ENCODE measurements around the gene OSBPL10.
A peak's percentile ranks its signal among the peaks of the same experiment; 100 is the strongest.
"Not testable (repeated sequence)": the region's sequence is repeated elsewhere in the genome, so short reads cannot be mapped to it uniquely, and the experiment has no call there.

OSBPL10 gene

DNA sequence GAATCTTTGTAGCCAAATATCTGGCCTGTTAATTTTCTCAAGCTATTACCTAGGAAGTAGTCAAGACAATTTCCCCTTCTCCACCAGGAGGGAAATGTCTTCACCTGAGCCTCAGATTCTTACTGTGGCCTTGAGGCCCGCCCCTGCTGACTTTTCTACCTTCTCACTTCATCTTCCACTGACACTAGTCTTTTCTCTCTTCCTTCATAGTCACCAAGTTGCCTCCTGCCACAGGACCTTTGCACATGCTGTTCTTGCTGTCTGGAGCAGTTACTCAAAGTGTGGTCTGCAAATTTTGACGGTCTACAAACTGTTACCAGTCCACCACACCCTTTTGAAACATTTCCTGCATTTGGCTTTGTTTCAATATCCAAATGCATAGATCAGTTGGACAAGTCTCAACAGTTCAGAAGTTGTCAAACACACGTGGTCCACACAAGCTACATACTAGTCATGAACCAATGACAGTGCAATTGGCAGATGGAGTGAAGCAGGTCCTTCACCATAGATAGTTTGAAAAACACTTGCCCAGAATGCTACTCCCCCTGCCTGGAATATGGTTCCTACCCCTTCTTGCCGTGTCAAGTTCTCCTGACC, 100.5 kb downstream of the OSBPL10 start:
- no peak overlapping the region for H3K4me3 ChIP-seq (ENCODE audit: low read length)
- H3K4me1 ChIP-seq (ENCODE audit: control insufficient read depth, insufficient read depth, low read length), result peaks cover 35% of the 10 kb centered on the region
- H3K9ac ChIP-seq (ENCODE audit: low read depth, low read length), result no peak overlapping the region
- H3K27me3 ChIP-seq (ENCODE audit: control insufficient read depth, insufficient read depth, low read length), result no peaks in the 10 kb centered on the region
- no peaks in the 10 kb centered on the region for H3K36me3 ChIP-seq (ENCODE audit: insufficient read depth, low read length)
- H3K9me3 ChIP-seq (replicated peaks; ENCODE audit: low read length), result no peaks in the 10 kb centered on the region
- H3K4me2 ChIP-seq (ENCODE audit: low read length), result no peak overlapping the region

DNA sequence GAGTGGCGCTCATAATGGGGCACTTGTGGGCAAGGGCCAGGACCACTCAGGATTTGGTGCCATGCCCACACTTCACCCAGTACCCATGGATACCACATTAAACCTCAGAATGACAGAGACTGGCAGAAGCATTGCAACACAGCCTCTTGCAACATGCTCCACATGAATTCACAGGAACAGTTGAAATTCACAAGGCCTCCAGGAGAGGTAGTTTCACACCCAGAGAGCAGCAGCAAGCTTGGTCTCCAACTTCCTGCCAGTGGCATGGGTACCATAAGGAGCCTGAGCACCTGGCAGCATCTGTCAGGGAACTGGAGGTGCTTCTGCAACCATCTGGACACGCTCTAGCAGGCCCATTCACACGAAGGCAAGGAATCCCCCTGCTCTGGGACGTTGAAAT, 101.0 kb downstream of the OSBPL10 start:
- Histone ChIP-seq H3K9ac (ENCODE audit: low read depth, low read length) (no peak overlapping the region), H3K4me1 (ENCODE audit: control insufficient read depth, insufficient read depth, low read length) (peaks cover 35% of the 10 kb centered on the region), H3K27me3 (ENCODE audit: control insufficient read depth, insufficient read depth, low read length) (no peaks in the 10 kb centered on the region), H3K36me3 (ENCODE audit: insufficient read depth, low read length) (no peaks in the 10 kb centered on the region), H3K4me2 (ENCODE audit: low read length) (no peak overlapping the region), H3K9me3 (replicated peaks; ENCODE audit: low read length) (no peaks in the 10 kb centered on the region), H3K4me3 (ENCODE audit: low read length) (no peak overlapping the region)

DNA sequence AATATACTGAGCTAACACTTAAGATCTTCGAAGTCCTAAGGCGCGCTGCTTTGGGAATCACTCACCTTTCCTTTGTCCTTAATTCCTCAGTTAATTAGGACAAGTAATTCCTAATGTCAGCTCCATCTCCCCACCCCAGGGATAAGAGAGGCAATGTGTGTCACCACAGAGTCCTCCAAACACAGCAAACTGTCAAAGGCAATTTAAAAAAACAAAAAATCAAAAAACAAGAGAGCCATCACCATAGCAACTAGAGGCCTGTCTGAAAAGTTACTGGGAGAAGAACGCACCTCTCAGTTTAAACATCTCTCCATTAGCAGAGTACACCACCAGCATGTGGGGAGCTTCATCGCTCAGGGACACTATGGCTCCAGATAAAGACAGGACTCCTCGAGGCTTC, 101.7 kb downstream of the OSBPL10 start:
- H3K36me3 ChIP-seq (ENCODE audit: insufficient read depth, low read length), result no peaks in the 10 kb centered on the region
- H3K4me2 ChIP-seq (ENCODE audit: low read length), result no peak overlapping the region
- no peak overlapping the region for H3K4me3 ChIP-seq (ENCODE audit: low read length)
- H3K27me3 ChIP-seq (ENCODE audit: control insufficient read depth, insufficient read depth, low read length), result no peaks in the 10 kb centered on the region
- no peaks in the 10 kb centered on the region for H3K9me3 ChIP-seq (replicated peaks; ENCODE audit: low read length)
- H3K4me1 ChIP-seq (ENCODE audit: control insufficient read depth, insufficient read depth, low read length), result peaks cover 35% of the 10 kb centered on the region
- H3K9ac ChIP-seq (ENCODE audit: low read depth, low read length), result no peak overlapping the region

DNA sequence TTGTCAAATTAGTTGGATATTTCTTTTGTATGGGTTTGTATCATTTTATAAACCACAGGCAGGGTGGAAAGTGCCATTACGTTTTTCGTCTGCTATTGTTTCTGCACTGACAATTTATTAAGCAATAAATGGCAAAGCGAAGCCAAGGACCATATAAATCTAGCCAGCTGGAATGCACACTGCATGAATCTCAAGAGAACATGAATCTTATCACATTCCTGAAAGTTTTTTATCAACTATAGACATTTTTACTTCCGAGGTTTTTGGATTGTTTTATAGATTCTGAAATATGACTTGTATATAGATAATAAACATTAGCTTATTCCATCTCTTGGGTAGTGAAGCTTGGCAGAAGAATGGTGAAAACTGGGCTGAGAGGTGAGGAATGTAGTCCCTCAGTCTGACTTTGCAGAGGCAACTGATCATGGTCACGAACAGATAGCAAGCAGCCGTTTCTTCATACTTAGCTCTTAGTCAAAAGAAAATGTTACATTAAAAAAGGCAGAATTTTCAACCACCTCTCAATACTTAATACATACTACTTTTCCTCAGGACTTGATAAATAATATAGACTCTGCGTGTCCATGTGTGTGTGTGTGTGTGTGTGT, 102.7 kb downstream of the OSBPL10 start:
- H3K4me1 ChIP-seq (ENCODE audit: control insufficient read depth, insufficient read depth, low read length), result peaks cover 35% of the 10 kb centered on the region

DNA sequence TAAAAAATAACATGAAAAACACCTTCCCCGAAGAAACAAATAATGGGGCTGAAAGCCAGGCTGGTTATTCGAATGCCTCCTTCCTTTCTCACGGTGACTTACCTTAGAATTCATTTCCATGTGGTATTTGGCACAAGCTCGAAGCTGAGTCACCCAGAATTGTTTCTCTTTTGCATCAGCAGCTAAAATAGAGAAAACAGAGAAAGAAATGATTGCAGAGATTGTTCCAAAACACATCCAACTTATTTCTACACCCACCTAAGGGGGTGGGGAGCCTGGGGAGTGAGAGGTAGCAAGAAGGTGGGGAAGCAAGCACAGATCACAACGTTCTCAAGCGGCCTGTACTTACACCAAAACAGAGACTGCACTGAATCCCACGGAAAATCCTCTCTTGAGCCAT, 104.7 kb downstream of the OSBPL10 start:
- peaks cover 35% of the 10 kb centered on the region for H3K4me1 ChIP-seq (ENCODE audit: control insufficient read depth, insufficient read depth, low read length)
- H3K36me3 ChIP-seq (ENCODE audit: insufficient read depth, low read length), result no peaks in the 10 kb centered on the region
- no peak overlapping the region for H3K9ac ChIP-seq (ENCODE audit: low read depth, low read length)
- H3K9me3 ChIP-seq (replicated peaks; ENCODE audit: low read length), result no peaks in the 10 kb centered on the region
- peak overlapping the region; percentile 72 for H3K4me2 ChIP-seq (ENCODE audit: low read length)
- no peak overlapping the region for H3K4me3 ChIP-seq (ENCODE audit: low read length)
- no peaks in the 10 kb centered on the region for H3K27me3 ChIP-seq (ENCODE audit: control insufficient read depth, insufficient read depth, low read length)

More for the DNA sequence above, 102.7 kb downstream of the OSBPL10 start:
- H3K27me3 ChIP-seq (ENCODE audit: control insufficient read depth, insufficient read depth, low read length), result no peaks in the 10 kb centered on the region
- no peaks in the 10 kb centered on the region for H3K9me3 ChIP-seq (replicated peaks; ENCODE audit: low read length)
- H3K4me2 ChIP-seq (ENCODE audit: low read length), result no peak overlapping the region
- H3K36me3 ChIP-seq (ENCODE audit: insufficient read depth, low read length), result no peaks in the 10 kb centered on the region
- no peak overlapping the region for H3K4me3 ChIP-seq (ENCODE audit: low read length)
- H3K9ac ChIP-seq (ENCODE audit: low read depth, low read length), result no peak overlapping the region

- H3K36me3 ChIP-seq (ENCODE audit: insufficient read depth, low read length), result no peaks in the 10 kb centered on the region
- no peak overlapping the region for H3K9ac ChIP-seq (ENCODE audit: low read depth, low read length)
- no peak overlapping the region for H3K4me2 ChIP-seq (ENCODE audit: low read length)
- peaks cover 35% of the 10 kb centered on the region for H3K4me1 ChIP-seq (ENCODE audit: control insufficient read depth, insufficient read depth, low read length)
- H3K4me3 ChIP-seq (ENCODE audit: low read length), result no peak overlapping the region
- no peaks in the 10 kb centered on the region for H3K27me3 ChIP-seq (ENCODE audit: control insufficient read depth, insufficient read depth, low read length)
- no peaks in the 10 kb centered on the region for H3K9me3 ChIP-seq (replicated peaks; ENCODE audit: low read length)
These were observed 105.6 kb downstream of the OSBPL10 start for GRCh38 chr3:31875437-31875836.

- no peak overlapping the region for H3K9ac ChIP-seq (ENCODE audit: low read depth, low read length)
- no peaks in the 10 kb centered on the region for H3K36me3 ChIP-seq (ENCODE audit: insufficient read depth, low read length)
- H3K4me1 ChIP-seq (ENCODE audit: control insufficient read depth, insufficient read depth, low read length), result peaks cover 21% of the 10 kb centered on the region
- no peaks in the 10 kb centered on the region for H3K27me3 ChIP-seq (ENCODE audit: control insufficient read depth, insufficient read depth, low read length)
- H3K4me3 ChIP-seq (ENCODE audit: low read length), result no peak overlapping the region
- no peaks in the 10 kb centered on the region for H3K9me3 ChIP-seq (replicated peaks; ENCODE audit: low read length)
- H3K4me2 ChIP-seq (ENCODE audit: low read length), result no peak overlapping the region
These were observed 107.7 kb downstream of the OSBPL10 start for GRCh38 chr3:31873254-31873820.

- no peaks in the 10 kb centered on the region for H3K27me3 ChIP-seq (ENCODE audit: control insufficient read depth, insufficient read depth, low read length)
- H3K4me1 ChIP-seq (ENCODE audit: control insufficient read depth, insufficient read depth, low read length), result peaks cover 12% of the 10 kb centered on the region
- H3K4me2 ChIP-seq (ENCODE audit: low read length), result no peak overlapping the region
- H3K9ac ChIP-seq (ENCODE audit: low read depth, low read length), result no peak overlapping the region
- H3K9me3 ChIP-seq (replicated peaks; ENCODE audit: low read length), result no peaks in the 10 kb centered on the region
- no peaks in the 10 kb centered on the region for H3K36me3 ChIP-seq (ENCODE audit: insufficient read depth, low read length)
- H3K4me3 ChIP-seq (ENCODE audit: low read length), result no peak overlapping the region
These were observed 109.0 kb downstream of the OSBPL10 start for GRCh38 chr3:31871939-31872507.

GRCh38 chr3:31870111-31870510, 111.0 kb downstream of the OSBPL10 start:
- H3K27me3 ChIP-seq (ENCODE audit: control insufficient read depth, insufficient read depth, low read length); H3K9me3 ChIP-seq (replicated peaks; ENCODE audit: low read length); H3K36me3 ChIP-seq (ENCODE audit: insufficient read depth, low read length); H3K9ac ChIP-seq (ENCODE audit: low read depth, low read length); H3K4me1 ChIP-seq (ENCODE audit: control insufficient read depth, insufficient read depth, low read length); H3K4me2 ChIP-seq (ENCODE audit: low read length); H3K4me3 ChIP-seq (ENCODE audit: low read length): not testable (repeated sequence)

DNA sequence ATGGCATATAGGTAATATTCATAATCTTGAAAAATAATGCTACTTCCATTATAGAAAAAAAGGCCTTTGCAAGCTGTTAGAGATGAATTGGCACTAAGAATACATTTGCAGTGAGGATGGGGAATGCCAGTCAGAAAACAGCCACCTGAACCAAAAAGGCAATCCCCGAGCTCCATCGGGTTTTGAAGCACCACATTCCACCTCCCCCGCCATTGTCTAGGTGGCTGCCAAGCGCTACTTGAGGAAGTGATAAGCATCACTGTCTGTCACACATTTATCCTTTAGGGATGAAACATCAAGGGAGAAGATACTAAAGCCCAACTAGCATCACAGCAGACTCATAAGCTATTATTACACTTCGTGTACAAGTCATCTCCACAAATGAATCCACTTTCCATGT, 112.8 kb downstream of the OSBPL10 start:
- H3K36me3 ChIP-seq (ENCODE audit: insufficient read depth, low read length), result peaks cover 4% of the 10 kb centered on the region
- no peak overlapping the region for H3K4me2 ChIP-seq (ENCODE audit: low read length)
- no peaks in the 10 kb centered on the region for H3K9me3 ChIP-seq (replicated peaks; ENCODE audit: low read length)
- no peak overlapping the region for H3K9ac ChIP-seq (ENCODE audit: low read depth, low read length)
- H3K27me3 ChIP-seq (ENCODE audit: control insufficient read depth, insufficient read depth, low read length), result no peaks in the 10 kb centered on the region
- H3K4me1 ChIP-seq (ENCODE audit: control insufficient read depth, insufficient read depth, low read length), result peaks cover 6% of the 10 kb centered on the region
- H3K4me3 ChIP-seq (ENCODE audit: low read length), result no peak overlapping the region

- H3K4me3 ChIP-seq (ENCODE audit: low read length), result peak overlapping the region; percentile 16
- H3K9ac ChIP-seq (ENCODE audit: low read depth, low read length), result no peak overlapping the region
- peak overlapping the region; percentile 45 for H3K4me2 ChIP-seq (ENCODE audit: low read length)
- H3K27me3 ChIP-seq (ENCODE audit: control insufficient read depth, insufficient read depth, low read length), result no peaks in the 10 kb centered on the region
- H3K36me3 ChIP-seq (ENCODE audit: insufficient read depth, low read length), result peaks cover 4% of the 10 kb centered on the region
- peaks cover 21% of the 10 kb centered on the region for H3K4me1 ChIP-seq (ENCODE audit: control insufficient read depth, insufficient read depth, low read length)
- H3K9me3 ChIP-seq (replicated peaks; ENCODE audit: low read length), result no peaks in the 10 kb centered on the region
These were observed 118.3 kb downstream of the OSBPL10 start for GRCh38 chr3:31862666-31863279.
